Esophagus muscularis mucosa (tissue), 4 donors: ENCODE measurements around the gene GLS. TPM values are rescaled to one million over a fixed set of nuclear protein-coding genes. Genes with fewer than 3 reads are reported as not detected.

ENCODE experiments used
- DNase-seq: peaks from one replicate; pipeline ENCODE4 v3.0.0-alpha.2; 2017; ENCODE audit errors: extremely low spot score
- H3K27ac ChIP-seq, 4 donors: fragments of 200-600 bp; sonication (generic); replicated peaks in 1 of 4; 1 replicate in 3 of 4; 2 replicates in 1 of 4; pipeline ENCODE4 v1.5.1; 2016 to 2019; ENCODE audit warnings: mild to moderate bottlenecking in 1 of 4
- H3K27me3 ChIP-seq, 4 donors: fragments of 200-600 bp; sonication (generic); one replicate each; pipeline versions ENCODE4 v1.5.1 to v1.6.0; 2016 to 2019
- H3K36me3 ChIP-seq, 4 donors: fragments of 200-600 bp; sonication (generic); one replicate each; pipeline ENCODE4 v1.5.1; 2016 to 2019
- H3K4me1 ChIP-seq, 4 donors: fragments of 200-600 bp; sonication (generic); one replicate each; pipeline ENCODE4 v1.5.1; 2016 to 2019
- H3K4me3 ChIP-seq, 4 donors: fragments of 200-600 bp; sonication (generic); 1 replicate in 2 of 4; 2 replicates in 2 of 4; pipeline ENCODE4 v1.5.1; 2016 to 2019; ENCODE audit warnings: mild to moderate bottlenecking in 4 of 4, moderate library complexity in 1 of 4
- H3K9me3 ChIP-seq, 4 donors: fragments of 200-600 bp; sonication (generic); 1 replicate in 3 of 4; 2 replicates in 1 of 4; pipeline ENCODE4 v1.5.1; 2016 to 2019
- EP300 ChIP-seq: sonication (generic); formaldehyde crosslinking; IDR thresholded peaks from one replicate; pipeline ENCODE4 v1.6.1; 2017; ENCODE audit warnings: antibody characterized with exemption
- POLR2A ChIP-seq: fragments of 450-650 bp; IDR thresholded peaks from one replicate; pipeline ENCODE4 v1.6.1; 2017; ENCODE audit warnings: antibody characterized with exemption, moderate library complexity, mild to moderate bottlenecking, low read depth
- POLR2AphosphoS5 ChIP-seq, 2 donors: sonication (generic); formaldehyde crosslinking; IDR thresholded peaks; one replicate each; pipeline ENCODE4 v1.6.1; 2017; ENCODE audit warnings: antibody characterized with exemption in 2 of 2
- WGBS: methylation state at CpG from one replicate; pipeline ENCODE4 v1.1.5; 2018; 5-methylcytosine and 5-hydroxymethylcytosine counted together
- intact Hi-C: fragments of 100-400 bp; cut with DNase I; formaldehyde crosslinking; loops from one replicate; pipeline ENCODE4 v1.15.1; 2023
- total RNA-seq, 4 donors: library from RNA; depleted of rRNA; stranded (reverse); fragments of >200 nt; gene quantifications; one replicate each; pipeline versions ENCODE4 v1.1.0 to v1.2.1, GENCODE V29; 2016
- TF ChIP-seq, protein P1 (sequence below), 3 experiments: fragments of 200-600 bp in 2 of 3; fragments of 450-650 bp in 1 of 3; sonication (generic) in 2 of 3; IDR thresholded peaks; one replicate each; pipeline ENCODE4 v1.5.1; 2017 to 2019; ENCODE audit warnings: antibody characterized with exemption in 3 of 3, mild to moderate bottlenecking in 2 of 3, moderate library complexity in 1 of 3

The GLS gene
- total RNA-seq, 4 donors from 2014 or later = 93.6 to 125 (median 94.0) TPM

GRCh38 chr2:190888449-190888848, 7.8 kb downstream of the GLS start:
- intact Hi-C loops = no loop called here
- no peak overlapping the region for H3K4me3 ChIP-seq
- H3K36me3 ChIP-seq = no peaks in the 10 kb centered on the region
- H3K27me3 ChIP-seq = no peaks in the 10 kb centered on the region
- H3K9me3 ChIP-seq = no peaks in the 10 kb centered on the region
- peak overlapping the region in 3 of 4 donors; percentile 37 to 54 (median 43) for H3K27ac ChIP-seq
- peaks cover 57 to 92% (median 88%) of the 10 kb centered on the region in 4 donors for H3K4me1 ChIP-seq
- WGBS = 88% methylated on average over 1 of the region's 1 CpG
- TF ChIP-seq, protein P1, sequence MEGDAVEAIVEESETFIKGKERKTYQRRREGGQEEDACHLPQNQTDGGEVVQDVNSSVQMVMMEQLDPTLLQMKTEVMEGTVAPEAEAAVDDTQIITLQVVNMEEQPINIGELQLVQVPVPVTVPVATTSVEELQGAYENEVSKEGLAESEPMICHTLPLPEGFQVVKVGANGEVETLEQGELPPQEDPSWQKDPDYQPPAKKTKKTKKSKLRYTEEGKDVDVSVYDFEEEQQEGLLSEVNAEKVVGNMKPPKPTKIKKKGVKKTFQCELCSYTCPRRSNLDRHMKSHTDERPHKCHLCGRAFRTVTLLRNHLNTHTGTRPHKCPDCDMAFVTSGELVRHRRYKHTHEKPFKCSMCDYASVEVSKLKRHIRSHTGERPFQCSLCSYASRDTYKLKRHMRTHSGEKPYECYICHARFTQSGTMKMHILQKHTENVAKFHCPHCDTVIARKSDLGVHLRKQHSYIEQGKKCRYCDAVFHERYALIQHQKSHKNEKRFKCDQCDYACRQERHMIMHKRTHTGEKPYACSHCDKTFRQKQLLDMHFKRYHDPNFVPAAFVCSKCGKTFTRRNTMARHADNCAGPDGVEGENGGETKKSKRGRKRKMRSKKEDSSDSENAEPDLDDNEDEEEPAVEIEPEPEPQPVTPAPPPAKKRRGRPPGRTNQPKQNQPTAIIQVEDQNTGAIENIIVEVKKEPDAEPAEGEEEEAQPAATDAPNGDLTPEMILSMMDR (IDR thresholded peaks at IDR 0.05) = no peak
- TF ChIP-seq POLR2AphosphoS5 (IDR thresholded peaks at IDR 0.05) = no peak
- no peak for DNase-seq

GRCh38 chr2:190889175-190889943, 8.7 kb downstream of the GLS start:
- Histone ChIP-seq H3K36me3 (no peaks in the 10 kb centered on the region), H3K4me3 (no peak overlapping the region), H3K27ac (peak overlapping the region; percentile 8 to 54 (median 40)), H3K27me3 (no peaks in the 10 kb centered on the region), H3K9me3 (no peaks in the 10 kb centered on the region), H3K4me1 (peaks cover 50 to 90% (median 82%) of the 10 kb centered on the region in 4 donors)
- TF ChIP-seq POLR2AphosphoS5 (IDR thresholded peaks at IDR 0.05) (no peak), POLR2A (no peak), EP300 (no peak)
- TF ChIP-seq, protein P1 (IDR thresholded peaks at IDR 0.05) = no peak
- WGBS = 73% methylated on average over 3 of the region's 3 CpGs
- intact Hi-C loops = no loop called here
- DNase-seq = no peak

GRCh38 chr2:190891372-190891771, 10.8 kb downstream of the GLS start:
- intact Hi-C loops = no loop called here
- Histone ChIP-seq H3K27ac (peak overlapping the region in 2 of 4 donors; percentile 3 to 7), H3K27me3 (no peaks in the 10 kb centered on the region), H3K9me3 (no peaks in the 10 kb centered on the region), H3K4me3 (no peak overlapping the region), H3K36me3 (peaks cover 0 to 10% (median 7%) of the 10 kb centered on the region in 4 donors), H3K4me1 (peaks cover 34 to 89% (median 64%) of the 10 kb centered on the region in 4 donors)
- TF ChIP-seq, protein P1 (IDR thresholded peaks at IDR 0.05) = no peak
- TF ChIP-seq POLR2A (no peak), EP300 (no peak), POLR2AphosphoS5 (IDR thresholded peaks at IDR 0.05) (no peak)
- DNase-seq = no peak

DNA sequence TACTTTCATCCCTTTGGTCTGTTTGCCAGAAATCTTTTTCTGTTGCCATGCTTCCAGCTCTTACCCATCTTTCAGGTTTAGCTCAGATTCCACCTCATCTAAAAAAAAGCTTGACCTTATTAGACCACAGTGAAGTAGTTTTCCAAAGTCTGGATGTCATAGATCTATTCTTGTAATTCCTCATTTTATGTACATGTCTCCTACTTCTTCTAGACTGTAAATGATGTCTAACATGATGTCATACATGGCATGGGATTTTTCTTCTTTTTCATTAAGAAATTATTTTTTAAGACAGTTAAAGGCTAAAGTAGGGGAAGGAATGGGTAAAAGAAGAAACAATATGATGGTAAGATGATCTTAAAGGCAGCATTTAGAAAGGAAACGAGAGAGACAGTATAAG, 11.3 kb downstream of the GLS start:
- peaks cover 29 to 85% (median 59%) of the 10 kb centered on the region in 4 donors for H3K4me1 ChIP-seq

More for the DNA sequence above, 11.3 kb downstream of the GLS start:
- Histone ChIP-seq H3K4me3 (no peak overlapping the region), H3K27ac (peak overlapping the region in 2 of 4 donors; percentile 3 to 7), H3K36me3 (peaks cover 4 to 16% (median 7%) of the 10 kb centered on the region in 4 donors), H3K9me3 (no peaks in the 10 kb centered on the region), H3K27me3 (no peaks in the 10 kb centered on the region)
- intact Hi-C loops = no loop called here
- no peak for DNase-seq
- no peak for TF ChIP-seq POLR2AphosphoS5 (IDR thresholded peaks at IDR 0.05)
- TF ChIP-seq EP300 = no peak
- TF ChIP-seq, protein P1 (IDR thresholded peaks at IDR 0.05) = no peak
- TF ChIP-seq POLR2A = no peak
- whole genome bisulfite sequencing = 66% methylated on average over 1 of the region's 1 CpG
